DND-41 (cell line): ENCODE data around the gene ECHS1.

Source experiments
- CTCF ChIP-seq: IDR thresholded peaks from 2 replicates; pipeline ENCODE4 v1.5.1; 2012; ENCODE audit warnings: borderline replicate concordance, low read length, moderate library complexity, mild to moderate bottlenecking; ENCODE audit not compliant: poor library complexity, severe bottlenecking; ENCODE audit errors: extremely low read depth
- EZH2 ChIP-seq: IDR thresholded peaks from 3 replicates; pipeline ENCODE4 v1.6.1; 2012; ENCODE audit warnings: borderline replicate concordance, low read depth, mild to moderate bottlenecking, moderate library complexity, low read length, inconsistent platforms; ENCODE audit not compliant: severe bottlenecking

DNA sequence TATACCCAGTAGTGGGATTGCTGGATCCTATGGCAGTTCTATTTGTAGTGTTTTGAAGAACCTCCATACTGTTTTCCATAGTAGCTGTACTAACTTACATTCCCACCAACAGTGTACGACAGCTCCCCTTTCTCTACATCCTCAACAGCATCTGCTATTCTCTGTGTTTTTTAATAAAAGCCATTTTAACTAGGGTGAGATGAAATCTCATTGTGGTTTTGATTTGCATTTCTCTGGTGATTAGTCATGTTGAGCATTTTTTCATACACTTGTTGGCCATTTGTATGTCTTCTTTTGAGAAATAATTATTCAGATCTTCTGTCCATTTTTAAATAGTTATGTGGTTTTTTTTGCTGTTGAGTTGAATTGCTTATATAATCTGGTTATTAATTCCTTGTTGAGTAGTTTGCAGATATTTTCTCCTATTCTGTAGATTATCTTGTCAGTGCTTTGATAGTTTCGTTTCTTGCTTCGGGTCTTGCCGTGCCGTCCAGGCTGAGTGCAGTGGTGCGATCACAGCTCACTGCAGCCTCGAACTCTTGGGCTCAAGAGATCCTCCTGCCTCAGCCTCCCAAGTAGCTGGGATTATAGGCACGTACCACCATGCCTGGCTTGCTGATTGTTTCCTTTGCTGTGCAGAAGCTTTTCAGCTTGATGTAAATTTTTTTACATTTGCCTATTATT lies 32.8 kb upstream of the ECHS1 start:
- TF ChIP-seq EZH2 (no peak), CTCF (no peak)
